OCI-LY3 (cell line): ENCODE data around the gene MAP4K5.
A peak's percentile ranks its signal among the peaks of the same experiment; 100 is the strongest.

Source experiments
- H2AFZ ChIP-seq: fragments of 200-600, 300-600 bp; shearing (Covaris generic); 2 replicates; pipeline ENCODE4 v1.6.0; 2014; ENCODE audit warnings: antibody characterized with exemption, low read depth, low read length
- H3K27ac ChIP-seq: fragments of 200-600, 300-600 bp; sonication (generic); 2 replicates; pipeline ENCODE4 v1.5.1; 2014; ENCODE audit warnings: mild to moderate bottlenecking, low read length, moderate library complexity, mixed read lengths
- H3K27me3 ChIP-seq: fragments of 200-600, 300-600 bp; sonication (generic); 2 replicates; pipeline ENCODE4 v1.6.1; 2014; ENCODE audit warnings: low read depth, low read length, mixed read lengths
- H3K36me3 ChIP-seq: fragments of 200-600, 300-600 bp; sonication (generic); replicated peaks from 2 replicates; pipeline ENCODE3; 2014; ENCODE audit warnings: low read depth, low read length, mixed read lengths
- H3K4me1 ChIP-seq: fragments of 300-600, 200-600 bp; sonication (generic); 2 replicates; pipeline ENCODE4 v1.6.1; 2014; ENCODE audit warnings: low read length, mixed read lengths
- H3K4me2 ChIP-seq: fragments of 200-600, 300-600 bp; sonication (generic); 2 replicates; pipeline ENCODE4 v1.6.1; 2014; ENCODE audit warnings: low read length, mixed read lengths
- H3K4me3 ChIP-seq: fragments of 300-600, 200-600 bp; sonication (generic); 2 replicates; pipeline ENCODE4 v1.5.1; 2014; ENCODE audit warnings: antibody characterized with exemption, mild to moderate bottlenecking, low read length, moderate library complexity
- H3K79me2 ChIP-seq: fragments of 300-600, 200-600 bp; shearing (Covaris generic); 2 replicates; pipeline ENCODE4 v1.6.1; 2014; ENCODE audit warnings: mild to moderate bottlenecking, low read length, mixed read lengths
- H3K9ac ChIP-seq: fragments of 300-600, 200-600 bp; shearing (Covaris generic); 2 replicates; pipeline ENCODE4 v1.6.0; 2014; ENCODE audit warnings: mild to moderate bottlenecking, low read length, moderate library complexity
- H3K9me3 ChIP-seq: fragments of 200-600, 300-600 bp; shearing (Covaris generic); 2 replicates; pipeline ENCODE4 v1.6.1; 2014; ENCODE audit warnings: low read length, mixed read lengths; ENCODE audit not compliant: insufficient read depth
- H4K20me1 ChIP-seq: fragments of 200-600, 300-600 bp; sonication (generic); 2 replicates; pipeline ENCODE4 v1.6.1; 2016; ENCODE audit warnings: low read length, mixed read lengths; ENCODE audit not compliant: insufficient read depth
- CTCF ChIP-seq: fragments of 200-600, 300-600 bp; sonication (generic); IDR thresholded peaks from 2 replicates; pipeline ENCODE4 v1.5.1; 2014; ENCODE audit warnings: antibody characterized with exemption, low read length, low read depth
- EZH2phosphoT487 ChIP-seq: fragments of 200-600 bp; shearing (Covaris generic); IDR thresholded peaks from 2 replicates; pipeline ENCODE4 v1.6.1; 2018; ENCODE audit warnings: antibody characterized with exemption, mixed run types, low read depth

The MAP4K5 gene

DNA sequence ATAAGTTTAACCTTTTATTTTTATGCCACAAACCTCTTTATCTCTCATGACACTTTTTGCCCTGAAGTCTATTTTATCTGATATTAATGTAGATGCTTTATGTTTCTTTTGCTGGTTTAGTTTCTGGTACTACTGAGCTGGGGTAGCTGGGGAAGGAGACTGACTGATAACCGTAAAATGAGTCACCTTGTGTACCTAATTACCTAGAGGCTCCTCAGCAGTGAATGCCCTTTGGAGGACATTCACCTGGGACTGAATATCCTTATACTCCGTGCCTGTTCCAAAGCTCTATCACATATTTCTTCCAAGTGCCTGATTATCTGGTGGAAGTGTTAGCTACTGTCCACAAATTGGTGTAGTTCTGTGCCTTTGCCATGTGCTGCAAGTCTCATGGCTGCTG is 41.5 kb upstream of the MAP4K5 start:
- no peaks in the 10 kb centered on the region for H3K79me2 ChIP-seq
- H3K27ac ChIP-seq, result no peak overlapping the region
- no peak overlapping the region for H3K4me3 ChIP-seq
- TF ChIP-seq CTCF, result no peak
- no peak for TF ChIP-seq EZH2phosphoT487
- H4K20me1 ChIP-seq, result no peaks in the 10 kb centered on the region
- H3K27me3 ChIP-seq, result no peaks in the 10 kb centered on the region
- no peak overlapping the region for H3K9ac ChIP-seq
- peaks cover 8% of the 10 kb centered on the region for H3K9me3 ChIP-seq
- H3K4me2 ChIP-seq, result no peak overlapping the region
- no peak overlapping the region for H2AFZ ChIP-seq
- no peaks in the 10 kb centered on the region for H3K4me1 ChIP-seq
- no peaks in the 10 kb centered on the region for H3K36me3 ChIP-seq

DNA sequence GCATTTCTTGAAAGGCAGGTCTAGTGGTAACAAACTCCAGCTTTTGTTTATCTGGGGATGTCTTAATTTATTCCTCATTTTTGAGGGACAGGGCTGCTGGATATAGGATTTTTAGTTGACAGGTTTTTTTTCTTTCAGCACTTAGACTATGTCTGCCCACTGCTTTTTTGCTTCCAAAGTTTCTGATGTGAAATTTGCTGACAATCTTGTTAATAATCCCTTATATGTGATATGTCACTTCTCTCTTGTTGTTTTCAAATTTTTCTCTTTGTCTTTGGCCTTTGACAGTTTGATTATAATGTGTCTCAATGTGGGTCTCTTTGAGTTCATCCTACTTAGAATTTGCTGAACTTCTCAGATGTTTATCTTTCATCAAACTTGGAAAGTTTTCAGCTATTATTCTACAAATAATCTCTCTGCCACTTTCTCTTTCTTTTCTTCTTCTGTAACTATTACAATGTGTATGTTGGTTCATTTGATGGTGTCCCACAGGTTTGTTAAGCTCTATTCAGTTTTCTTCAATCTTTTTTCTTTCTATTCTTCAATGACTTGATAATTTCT is 37.4 kb upstream of the MAP4K5 start:
- Histone ChIP-seq H3K4me2 (no peak overlapping the region), H3K27ac (no peak overlapping the region), H3K9me3 (peaks cover 8% of the 10 kb centered on the region), H3K9ac (no peak overlapping the region), H4K20me1 (no peaks in the 10 kb centered on the region), H3K4me3 (no peak overlapping the region), H3K36me3 (no peaks in the 10 kb centered on the region), H3K79me2 (no peaks in the 10 kb centered on the region), H2AFZ (no peak overlapping the region), H3K4me1 (no peaks in the 10 kb centered on the region), H3K27me3 (no peaks in the 10 kb centered on the region)
- TF ChIP-seq CTCF (no peak), EZH2phosphoT487 (no peak)

GRCh38 chr14:50562841-50563240 is 30.5 kb upstream of the MAP4K5 start:
- Histone ChIP-seq H3K36me3 (no peaks in the 10 kb centered on the region), H3K27me3 (peaks cover 46% of the 10 kb centered on the region), H3K27ac (no peak overlapping the region), H3K9ac (no peak overlapping the region), H3K4me1 (peaks cover 7% of the 10 kb centered on the region; the same call in 1 of the 2 replicates), H4K20me1 (no peaks in the 10 kb centered on the region), H3K4me3 (no peak overlapping the region), H3K79me2 (no peaks in the 10 kb centered on the region), H3K9me3 (no peaks in the 10 kb centered on the region), H3K4me2 (no peak overlapping the region), H2AFZ (no peak overlapping the region)
- TF ChIP-seq EZH2phosphoT487 (no peak), CTCF (no peak)

DNA sequence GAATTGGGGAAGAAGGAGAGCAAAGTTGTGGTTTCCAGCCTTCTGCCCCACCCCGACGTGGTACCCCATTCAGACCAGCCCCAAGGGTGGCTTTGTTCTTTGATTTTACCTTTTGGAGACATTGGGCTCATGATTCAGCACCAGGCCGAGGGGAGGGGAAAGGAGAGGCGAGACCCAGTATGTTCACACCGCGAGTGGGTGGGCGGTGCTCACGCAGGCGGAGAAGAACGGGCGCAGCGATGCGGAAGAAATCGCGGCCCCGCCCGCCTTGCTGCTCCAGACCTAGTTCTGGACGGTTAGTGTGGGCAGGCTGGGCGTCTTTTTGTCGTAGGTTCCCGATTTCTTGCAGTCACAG is 28.5 kb upstream of the MAP4K5 start:
- Histone ChIP-seq H3K9ac (peak overlapping the region; percentile 34; the same call in 1 of the 2 replicates), H3K79me2 (no peaks in the 10 kb centered on the region), H3K27me3 (peaks cover 61% of the 10 kb centered on the region), H3K4me2 (peak overlapping the region; percentile 84), H3K4me3 (peak overlapping the region; percentile 78), H4K20me1 (no peaks in the 10 kb centered on the region), H2AFZ (no peak overlapping the region), H3K27ac (no peak overlapping the region), H3K36me3 (no peaks in the 10 kb centered on the region), H3K4me1 (peaks cover 7% of the 10 kb centered on the region; the same call in 1 of the 2 replicates), H3K9me3 (no peaks in the 10 kb centered on the region)
- no peak for TF ChIP-seq CTCF
- TF ChIP-seq EZH2phosphoT487, result no peak
